ENCODE measurements around the gene BAIAP3.

- TF ChIP-seq CTCF (IDR thresholded peaks at IDR 0.05 in 2 of 3, conservative IDR thresholded peaks at IDR 0.05 in 1 of 3; ENCODE audit: control insufficient read depth in 2 of 3, extremely low read depth in 1 of 3, insufficient read depth in 1 of 3, low read depth in 3 of 3, low read length in 3 of 3), result no peak
- TF ChIP-seq IKZF2 (IDR thresholded peaks at IDR 0.05), result no peak
- no peak for TF ChIP-seq MLLT1 (IDR thresholded peaks at IDR 0.05)
- no peak for TF ChIP-seq CREM (IDR thresholded peaks at IDR 0.05; ENCODE audit: low read depth)
- TF ChIP-seq ZNF592 (IDR thresholded peaks at IDR 0.05), result no peak
- TF ChIP-seq CEBPZ (IDR thresholded peaks at IDR 0.05; ENCODE audit: low read depth, low read length), result no peak
- no peak for TF ChIP-seq TAF1 (IDR thresholded peaks at IDR 0.05; ENCODE audit: borderline replicate concordance, low read depth, low read length)
- no peak for TF ChIP-seq PML (IDR thresholded peaks at IDR 0.05; ENCODE audit: low read length)
- TF ChIP-seq ZNF274 (IDR thresholded peaks at IDR 0.05; ENCODE audit: insufficient read depth, insufficient read length), result no peak
- no peak for TF ChIP-seq PAX5 (IDR thresholded peaks at IDR 0.05; ENCODE audit: borderline replicate concordance, low read depth, low read length)
- no peak for TF ChIP-seq EZH2 (IDR thresholded peaks at IDR 0.05; ENCODE audit: borderline replicate concordance, control insufficient read depth, low read depth, low read length)
Measured at GRCh38 chr16:1349351-1349750, 15.9 kb downstream of the BAIAP3 start.
